ENCODE data around the gene GPR26.

GPR26 gene

GRCh38 chr10:123648595-123648994 is 17.6 kb upstream of the GPR26 start:
- DNase-seq: no peak

- no peak for DNase-seq
Observed at GRCh38 chr10:123649676-123650075, 16.5 kb upstream of the GPR26 start.

- DNase-seq: no peak
Observed at GRCh38 chr10:123651421-123652047, 14.6 kb upstream of the GPR26 start.

GRCh38 chr10:123655751-123656150 is 10.4 kb upstream of the GPR26 start:
- no peak for DNase-seq

GRCh38 chr10:123663522-123663921 is 2.6 kb upstream of the GPR26 start:
- no peak for DNase-seq

GRCh38 chr10:123665491-123666286 is 466 bp upstream of the GPR26 start:
- DNase-seq: no peak

- DNase-seq: no peak
Observed at GRCh38 chr10:123669886-123670285, 3.7 kb downstream of the GPR26 start.

GRCh38 chr10:123673198-123673597 is 7.0 kb downstream of the GPR26 start:
- no peak for DNase-seq

- DNase-seq: no peak
Observed at GRCh38 chr10:123674741-123675140, 8.6 kb downstream of the GPR26 start.

GRCh38 chr10:123675811-123676210 is 9.7 kb downstream of the GPR26 start:
- no peak for DNase-seq

- no peak for DNase-seq
Observed at GRCh38 chr10:123677556-123677955, 11.4 kb downstream of the GPR26 start.

- DNase-seq: no peak
Observed at GRCh38 chr10:123678376-123678775, 12.2 kb downstream of the GPR26 start.

- no peak for DNase-seq
Observed at GRCh38 chr10:123681285-123681684, 15.1 kb downstream of the GPR26 start.

GRCh38 chr10:123682477-123682876 is 16.3 kb downstream of the GPR26 start:
- DNase-seq: no peak

- DNase-seq: no peak
Observed at GRCh38 chr10:123683459-123683858, 17.3 kb downstream of the GPR26 start.

GRCh38 chr10:123683865-123684264 is 17.7 kb downstream of the GPR26 start:
- no peak for DNase-seq

GRCh38 chr10:123685260-123685659 is 19.1 kb downstream of the GPR26 start:
- DNase-seq: no peak

- no peak for DNase-seq
Observed at GRCh38 chr10:123687758-123688157, 21.6 kb downstream of the GPR26 start.

GRCh38 chr10:123689880-123690279 is 23.7 kb downstream of the GPR26 start:
- DNase-seq: no peak

GRCh38 chr10:123703195-123703790 is 37.1 kb downstream of the GPR26 start:
- no peak for DNase-seq

GRCh38 chr10:123704076-123704475 is 37.9 kb downstream of the GPR26 start:
- no peak for DNase-seq

- DNase-seq: no peak
Observed at GRCh38 chr10:123704812-123705211, 38.7 kb downstream of the GPR26 start.

GRCh38 chr10:123706236-123706635 is 40.1 kb downstream of the GPR26 start:
- no peak for DNase-seq

- DNase-seq: no peak
Observed at GRCh38 chr10:123715546-123715945, 49.4 kb downstream of the GPR26 start.
